HCT116 (cell line): ENCODE results near the gene KERA. TPM values are rescaled to one million over a fixed set of nuclear protein-coding genes. Genes with fewer than 3 reads are reported as not detected.

ENCODE experiments used
- ATAC-seq: fragments of 200-7000 bp; cut with Tn5 transposase; 2 replicates; pipeline ENCODE4 v1.9.1; 2020; ENCODE audit warnings: mild to moderate bottlenecking, moderate library complexity
- BruUV-seq: library from RNA; stranded (reverse); fragments of 400-500 nt; replicated peaks from 2 replicates; lab custom pipeline; 2021; lab: Mats Ljungman, UMichigan
- CTCF ChIA-PET: fragments of 300-600 bp; sonication (Branson Sonifier 250); formaldehyde crosslinking; loops from one replicate; lab custom pipeline; 2021; ENCODE audit warnings: antibody characterized with exemption; lab: Charles Lee
- POLR2A ChIA-PET: fragments of 300-600, 350-600 bp; sonication (Branson Sonifier 250); formaldehyde crosslinking; loops from one replicate; lab custom pipeline; 2021; ENCODE audit warnings: antibody characterized with exemption; lab: Charles Lee
- RAD21 ChIA-PET, 2 experiments: fragments of 300-600 bp; sonication (Branson Sonifier 250); formaldehyde crosslinking; loops; one replicate each; lab custom pipeline; 2023; ENCODE audit warnings: low total read pairs in 2 of 2; ENCODE audit not compliant: uncharacterized antibody in 2 of 2, unreplicated experiment in 2 of 2, low non-redundant PET in 1 of 2; lab: Charles Lee
- DNase-seq: peaks from one replicate; pipeline ENCODE4 v3.0.0-alpha.2; 2010; ENCODE audit warnings: low read depth, low spot score
- H2AFZ ChIP-seq: fragments of 200-600 bp; shearing (Covaris generic), sonication (generic); 2 replicates; pipeline ENCODE4 v1.6.1; 2017; ENCODE audit warnings: low read depth, mixed run types, mixed read lengths, antibody characterized with exemption, low read length; ENCODE audit not compliant: poor library complexity, severe bottlenecking
- H3K27ac ChIP-seq: 2 replicates; pipeline ENCODE4 v1.5.1; 2012; ENCODE audit warnings: low read depth, low read length
- H3K27me3 ChIP-seq: fragments of 200-600 bp; sonication (generic); 2 replicates; pipeline ENCODE4 v1.6.1; 2016; ENCODE audit warnings: mixed run types, low read length, mixed read lengths; ENCODE audit not compliant: insufficient read depth
- H3K36me3 ChIP-seq, 2 experiments: fragments of 200-500 bp in 1 of 2; fragments of 200-600 bp in 1 of 2; sonication (Bioruptor generic) in 1 of 2; sonication (generic) in 1 of 2; 2 replicates each; pipeline versions ENCODE4 v1.5.1 to v1.6.1; 2014 to 2016; ENCODE audit warnings: low read length in 2 of 2, inconsistent platforms in 1 of 2, mixed read lengths in 1 of 2, mixed run types in 1 of 2; ENCODE audit not compliant: insufficient read depth in 2 of 2, control insufficient read depth in 1 of 2
- H3K4me1 ChIP-seq, 2 experiments: fragments of 200-600 bp in 1 of 2; sonication (generic) in 1 of 2; 2 replicates each; pipeline versions ENCODE4 v1.5.1 to v1.6.1; 2012 to 2017; ENCODE audit warnings: low read length in 2 of 2, inconsistent platforms in 1 of 2, mild to moderate bottlenecking in 1 of 2, mixed read lengths in 1 of 2, mixed run types in 1 of 2, moderate library complexity in 1 of 2; ENCODE audit not compliant: insufficient read depth in 2 of 2, control insufficient read depth in 1 of 2
- H3K4me2 ChIP-seq: fragments of 200-600 bp; sonication (generic); 2 replicates; pipeline ENCODE4 v1.6.1; 2017; ENCODE audit warnings: mixed run types, low read length, mixed read lengths
- H3K4me3 ChIP-seq, 2 experiments: fragments of 200-600 bp in 1 of 2; sonication (generic) in 1 of 2; replicated peaks in 1 of 2; 2 replicates each; pipeline ENCODE4 v1.5.1; 2011 to 2016; ENCODE audit warnings: low read length in 2 of 2, control low read depth in 1 of 2, low read depth in 1 of 2, mild to moderate bottlenecking in 1 of 2, mixed read lengths in 1 of 2, mixed run types in 1 of 2
- H3K79me2 ChIP-seq: fragments of 200-600 bp; sonication (generic); 2 replicates; pipeline ENCODE4 v1.6.1; 2017; ENCODE audit warnings: mild to moderate bottlenecking, mixed run types, low read length, moderate library complexity, mixed read lengths; ENCODE audit not compliant: insufficient read depth
- H3K9ac ChIP-seq: fragments of 200-600 bp; sonication (generic); 2 replicates; pipeline ENCODE4 v1.6.1; 2016; ENCODE audit warnings: low read length, mixed read lengths
- H3K9me2 ChIP-seq: fragments of 200-600 bp; sonication (generic), shearing (Covaris generic); 2 replicates; pipeline ENCODE4 v1.6.1; 2017; ENCODE audit warnings: mixed run types, mild to moderate bottlenecking, moderate library complexity; ENCODE audit not compliant: insufficient read depth
- H3K9me3 ChIP-seq, 2 experiments: fragments of 200-500 bp in 1 of 2; fragments of 200-600 bp in 1 of 2; sonication (Bioruptor generic) in 1 of 2; sonication (generic) in 1 of 2; 2 replicates each; pipeline ENCODE4 v1.6.1; 2014 to 2017; ENCODE audit warnings: low read length in 2 of 2, mixed read lengths in 2 of 2, inconsistent platforms in 1 of 2, low read depth in 1 of 2, mild to moderate bottlenecking in 1 of 2, mixed run types in 1 of 2, moderate library complexity in 1 of 2; ENCODE audit not compliant: control insufficient read depth in 1 of 2, insufficient read depth in 1 of 2
- H4K20me1 ChIP-seq: fragments of 200-600 bp; sonication (generic), shearing (Covaris generic); 2 replicates; pipeline ENCODE4 v1.6.1; 2017; ENCODE audit warnings: mixed run types, mild to moderate bottlenecking, moderate library complexity; ENCODE audit not compliant: insufficient read depth
- CBX3 ChIP-seq: IDR thresholded peaks from 2 replicates; pipeline ENCODE4 v1.6.1; 2012; ENCODE audit warnings: low read depth
- CEBPB ChIP-seq: IDR thresholded peaks from 2 replicates; pipeline ENCODE4 v1.6.1; 2012; ENCODE audit warnings: low read depth
- EGR1 ChIP-seq: IDR thresholded peaks from 2 replicates; pipeline ENCODE4 v1.6.1; 2012; ENCODE audit warnings: low read depth
- EZH2 ChIP-seq: fragments of 200-600 bp; sonication (generic); IDR thresholded peaks from 2 replicates; pipeline ENCODE4 v1.6.1; 2017; ENCODE audit warnings: antibody characterized with exemption, mixed run types
- EZH2phosphoT487 ChIP-seq: fragments of 200-600 bp; IDR thresholded peaks from 2 replicates; pipeline ENCODE4 v1.6.1; 2018; ENCODE audit warnings: antibody characterized with exemption, borderline replicate concordance
- FOSL1 ChIP-seq: IDR thresholded peaks from 2 replicates; pipeline ENCODE4 v1.6.1; 2012; ENCODE audit warnings: low read depth
- POLR2A ChIP-seq: IDR thresholded peaks from 2 replicates; pipeline ENCODE4 v1.7.0; 2011; ENCODE audit warnings: borderline replicate concordance; ENCODE audit not compliant: insufficient read depth, insufficient read length; ENCODE audit errors: extremely low read depth
- POLR2AphosphoS5 ChIP-seq: IDR thresholded peaks from 2 replicates; pipeline ENCODE4 v1.6.1; 2011; ENCODE audit warnings: mild to moderate bottlenecking, low read depth, low read length, moderate library complexity
- RAD21 ChIP-seq: IDR thresholded peaks from 2 replicates; pipeline ENCODE4 v1.6.1; 2012; ENCODE audit warnings: low read depth, mild to moderate bottlenecking
- SIN3A ChIP-seq: IDR thresholded peaks from 2 replicates; pipeline ENCODE4 v1.6.1; 2012; ENCODE audit warnings: low read depth
- SRF ChIP-seq: IDR thresholded peaks from 2 replicates; pipeline ENCODE4 v1.6.1; 2012; ENCODE audit warnings: low read depth
- TCF7L2 ChIP-seq: IDR thresholded peaks from 2 replicates; pipeline ENCODE4 v1.7.0; 2011; ENCODE audit warnings: borderline replicate concordance, inconsistent platforms; ENCODE audit not compliant: insufficient read depth, insufficient read length; ENCODE audit errors: extremely low read depth
- ZFX ChIP-seq: fragments of 450-650 bp; IDR thresholded peaks from 2 replicates; pipeline ENCODE4 v1.6.1; 2017
- ZNF274 ChIP-seq: fragments of 200-500 bp; sonication (Bioruptor generic); IDR thresholded peaks from 2 replicates; pipeline ENCODE4 v1.6.1; 2014; ENCODE audit warnings: mild to moderate bottlenecking, low read depth, low read length, inconsistent platforms
- intact Hi-C: fragments of 100-400 bp; cut with micrococcal nuclease; formaldehyde crosslinking; loops from 2 replicates; pipeline ENCODE4 v1.10.0; 2022
- total RNA-seq: library from RNA; stranded (reverse); gene quantifications from one replicate; pipeline ENCODE4 v1.2.1, GENCODE V29; 2021; ENCODE audit not compliant: unreplicated experiment
- TF ChIP-seq, protein P1 (sequence below): IDR thresholded peaks from 2 replicates; pipeline ENCODE4 v1.6.1; 2011; ENCODE audit warnings: mild to moderate bottlenecking, low read length, moderate library complexity; ENCODE audit not compliant: insufficient replicate concordance; ENCODE audit errors: extremely low read depth
- TF ChIP-seq, protein P2 (sequence below): IDR thresholded peaks from 2 replicates; pipeline ENCODE4 v1.6.1; 2012
- TF ChIP-seq, protein P3 (sequence below), 3 experiments: fragments of 200-600 bp in 1 of 3; sonication (generic) in 1 of 3; IDR thresholded peaks in 2 of 3; conservative IDR thresholded peaks in 1 of 3; 2 replicates each; pipeline ENCODE4 v1.5.1; 2012 to 2017; ENCODE audit warnings: low read depth in 2 of 3, low read length in 2 of 3, antibody characterized with exemption in 1 of 3, borderline replicate concordance in 1 of 3, control low read depth in 1 of 3, mild to moderate bottlenecking in 1 of 3, mixed read lengths in 1 of 3, mixed run types in 1 of 3, moderate library complexity in 1 of 3; ENCODE audit not compliant: insufficient read depth in 1 of 3

The KERA gene
- total RNA-seq, 1 experiment from 2014 or later, result not detected

DNA sequence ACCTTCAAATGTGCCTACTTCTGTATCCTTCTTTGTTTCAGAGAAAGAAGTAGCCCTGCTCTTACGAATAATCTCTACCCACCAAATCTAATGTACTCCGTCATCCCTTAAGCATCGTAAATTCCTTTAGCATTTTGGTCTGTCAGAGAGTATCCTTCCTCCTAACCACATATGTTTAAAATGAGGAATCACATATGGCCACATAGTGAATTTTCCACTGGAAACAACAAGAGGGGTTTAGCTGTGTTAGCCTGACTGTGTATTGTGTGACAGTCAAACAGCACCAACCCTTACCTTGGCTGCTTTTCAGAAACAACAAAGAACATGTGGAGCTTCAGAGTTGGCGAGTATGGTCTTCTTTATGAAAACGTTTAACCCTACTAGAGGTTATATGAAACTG, 48.0 kb upstream of the KERA start:
- Histone ChIP-seq H3K27ac (no peak overlapping the region), H4K20me1 (no peaks in the 10 kb centered on the region), H3K27me3 (no peaks in the 10 kb centered on the region), H3K4me2 (no peak overlapping the region), H3K9ac (no peak overlapping the region), H3K9me3 (no peaks in the 10 kb centered on the region), H3K79me2 (no peaks in the 10 kb centered on the region), H3K36me3 (no peaks in the 10 kb centered on the region), H3K4me1 (no peaks in the 10 kb centered on the region), H2AFZ (no peak overlapping the region), H3K9me2 (no peaks in the 10 kb centered on the region), H3K4me3 (no peak overlapping the region)
- BruUV-seq, result no TSS peak
- DNase-seq (no peak), ATAC-seq (no peak)
- CTCF ChIA-PET, result no interaction called here
- intact Hi-C loops, result loop anchor here (10.0 kb wide), 1 partner anchor 219 kb away; no protein-coding TSS in a partner anchor
- POLR2A ChIA-PET, result no interaction called here
- TF ChIP-seq CBX3 (no peak), FOSL1 (no peak), EZH2 (no peak), SIN3A (no peak), ZNF274 (no peak)
- RAD21 ChIA-PET, result no interaction called here

DNA sequence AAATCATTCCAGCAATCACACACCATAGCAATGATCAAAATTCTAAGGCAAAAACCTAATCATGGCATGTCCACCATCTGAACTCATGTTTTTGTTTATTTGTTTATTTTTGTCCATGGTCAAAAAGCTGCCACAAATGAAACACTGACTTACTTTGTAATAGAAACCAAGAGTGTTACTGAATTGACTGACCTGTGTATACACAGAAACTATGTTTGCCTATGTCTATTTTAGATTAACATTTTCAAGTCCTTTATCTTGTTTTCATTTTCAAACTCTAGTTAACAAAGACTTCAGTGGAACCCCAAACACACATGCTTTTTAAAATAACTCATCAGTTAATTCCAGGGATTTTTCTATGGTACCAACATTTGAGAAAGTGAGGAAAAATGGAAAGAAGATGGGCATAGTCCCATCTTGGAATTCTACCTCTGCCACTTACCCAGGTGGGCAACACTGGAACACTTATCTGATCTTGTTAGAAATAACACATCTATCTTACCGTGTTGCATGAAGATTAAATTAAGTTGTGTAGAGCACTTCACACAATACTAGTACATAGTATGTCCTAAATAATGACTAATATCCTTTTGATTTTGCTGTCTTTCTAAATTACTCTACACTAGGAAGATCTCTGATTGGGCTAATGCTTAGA, 47.1 kb upstream of the KERA start:
- no peak for ATAC-seq
- Histone ChIP-seq H3K4me3 (no peak overlapping the region), H3K27me3 (no peaks in the 10 kb centered on the region), H3K9me3 (no peaks in the 10 kb centered on the region), H3K27ac (no peak overlapping the region), H3K79me2 (no peaks in the 10 kb centered on the region), H4K20me1 (no peaks in the 10 kb centered on the region), H3K36me3 (no peaks in the 10 kb centered on the region), H3K9me2 (no peaks in the 10 kb centered on the region), H3K4me1 (no peaks in the 10 kb centered on the region), H3K4me2 (no peak overlapping the region), H3K9ac (no peak overlapping the region), H2AFZ (no peak overlapping the region)
- POLR2A ChIA-PET, result no interaction called here
- intact Hi-C loops, result loop anchor here (10.0 kb wide), 1 partner anchor 220 kb away; no protein-coding TSS in a partner anchor
- RAD21 ChIA-PET, result no interaction called here
- no TSS peak for BruUV-seq
- CTCF ChIA-PET, result no interaction called here
- DNase-seq, result no peak
- TF ChIP-seq RAD21 (no peak), POLR2A (no peak), ZNF274 (no peak), ZFX (no peak), CEBPB (no peak), FOSL1 (no peak), TCF7L2 (no peak), SRF (no peak), EGR1 (no peak), CBX3 (no peak), POLR2AphosphoS5 (no peak), EZH2phosphoT487 (no peak), SIN3A (no peak)
- TF ChIP-seq, protein P1, sequence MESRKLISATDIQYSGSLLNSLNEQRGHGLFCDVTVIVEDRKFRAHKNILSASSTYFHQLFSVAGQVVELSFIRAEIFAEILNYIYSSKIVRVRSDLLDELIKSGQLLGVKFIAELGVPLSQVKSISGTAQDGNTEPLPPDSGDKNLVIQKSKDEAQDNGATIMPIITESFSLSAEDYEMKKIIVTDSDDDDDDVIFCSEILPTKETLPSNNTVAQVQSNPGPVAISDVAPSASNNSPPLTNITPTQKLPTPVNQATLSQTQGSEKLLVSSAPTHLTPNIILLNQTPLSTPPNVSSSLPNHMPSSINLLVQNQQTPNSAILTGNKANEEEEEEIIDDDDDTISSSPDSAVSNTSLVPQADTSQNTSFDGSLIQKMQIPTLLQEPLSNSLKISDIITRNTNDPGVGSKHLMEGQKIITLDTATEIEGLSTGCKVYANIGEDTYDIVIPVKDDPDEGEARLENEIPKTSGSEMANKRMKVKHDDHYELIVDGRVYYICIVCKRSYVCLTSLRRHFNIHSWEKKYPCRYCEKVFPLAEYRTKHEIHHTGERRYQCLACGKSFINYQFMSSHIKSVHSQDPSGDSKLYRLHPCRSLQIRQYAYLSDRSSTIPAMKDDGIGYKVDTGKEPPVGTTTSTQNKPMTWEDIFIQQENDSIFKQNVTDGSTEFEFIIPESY, result no peak
- TF ChIP-seq, protein P2, sequence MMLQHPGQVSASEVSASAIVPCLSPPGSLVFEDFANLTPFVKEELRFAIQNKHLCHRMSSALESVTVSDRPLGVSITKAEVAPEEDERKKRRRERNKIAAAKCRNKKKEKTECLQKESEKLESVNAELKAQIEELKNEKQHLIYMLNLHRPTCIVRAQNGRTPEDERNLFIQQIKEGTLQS, result no peak
- TF ChIP-seq, protein P3, sequence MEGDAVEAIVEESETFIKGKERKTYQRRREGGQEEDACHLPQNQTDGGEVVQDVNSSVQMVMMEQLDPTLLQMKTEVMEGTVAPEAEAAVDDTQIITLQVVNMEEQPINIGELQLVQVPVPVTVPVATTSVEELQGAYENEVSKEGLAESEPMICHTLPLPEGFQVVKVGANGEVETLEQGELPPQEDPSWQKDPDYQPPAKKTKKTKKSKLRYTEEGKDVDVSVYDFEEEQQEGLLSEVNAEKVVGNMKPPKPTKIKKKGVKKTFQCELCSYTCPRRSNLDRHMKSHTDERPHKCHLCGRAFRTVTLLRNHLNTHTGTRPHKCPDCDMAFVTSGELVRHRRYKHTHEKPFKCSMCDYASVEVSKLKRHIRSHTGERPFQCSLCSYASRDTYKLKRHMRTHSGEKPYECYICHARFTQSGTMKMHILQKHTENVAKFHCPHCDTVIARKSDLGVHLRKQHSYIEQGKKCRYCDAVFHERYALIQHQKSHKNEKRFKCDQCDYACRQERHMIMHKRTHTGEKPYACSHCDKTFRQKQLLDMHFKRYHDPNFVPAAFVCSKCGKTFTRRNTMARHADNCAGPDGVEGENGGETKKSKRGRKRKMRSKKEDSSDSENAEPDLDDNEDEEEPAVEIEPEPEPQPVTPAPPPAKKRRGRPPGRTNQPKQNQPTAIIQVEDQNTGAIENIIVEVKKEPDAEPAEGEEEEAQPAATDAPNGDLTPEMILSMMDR (IDR thresholded peaks at IDR 0.05 in 2 of 3, conservative IDR thresholded peaks at IDR 0.05 in 1 of 3; ENCODE audit: borderline replicate concordance in 1 of 3, insufficient read depth in 1 of 3, low read depth in 2 of 3, low read length in 2 of 3), result no peak
